K562 (cell line): ENCODE measurements around the gene CBX3. TPM values are rescaled to one million over a fixed set of nuclear protein-coding genes. Genes with fewer than 3 reads are reported as not detected.

Experiments used
- CHD2 ChIP-seq: IDR thresholded peaks from 2 replicates; pipeline ENCODE4 v1.6.1; 2011; ENCODE audit warnings: low read depth, low read length
- HEY1 ChIP-seq: fragments of 250-450 bp; sonication (Bioruptor Pico); IDR thresholded peaks from 2 replicates; pipeline ENCODE4 v1.5.0; 2020; ENCODE audit warnings: mild to moderate bottlenecking, moderate library complexity, borderline replicate concordance
- IRF2 ChIP-seq: sonication (generic); formaldehyde crosslinking; IDR thresholded peaks from 2 replicates; pipeline ENCODE4 v1.8.1; 2022; ENCODE audit warnings: mild to moderate bottlenecking, missing genetic modification reagents
- KDM1A ChIP-seq, 2 experiments: fragments of 450-650 bp; IDR thresholded peaks; 2 replicates each; pipeline ENCODE4 v1.6.1; 2016; ENCODE audit warnings: mild to moderate bottlenecking in 2 of 2
- LCOR ChIP-seq: sonication (generic); formaldehyde crosslinking; IDR thresholded peaks from 2 replicates; pipeline ENCODE4 v1.8.0; 2022; ENCODE audit warnings: mild to moderate bottlenecking, missing genetic modification reagents
- MBD2 ChIP-seq: sonication (generic); IDR thresholded peaks from 2 replicates; pipeline ENCODE4 v1.6.1; 2016; ENCODE audit warnings: low read depth, borderline replicate concordance
- MXI1 ChIP-seq: IDR thresholded peaks from 2 replicates; pipeline ENCODE4 v1.6.1; 2011; ENCODE audit warnings: low read depth, mild to moderate bottlenecking, improper control_type of control experiment, low read length
- MYC ChIP-seq, 2 experiments: fragments of 250-450 bp in 1 of 2; sonication (Bioruptor Pico) in 1 of 2; IDR thresholded peaks; 2 replicates each; pipeline versions ENCODE4 v1.5.1 to v1.6.1; 2012 to 2021; ENCODE audit warnings: low read depth in 2 of 2, borderline replicate concordance in 1 of 2, improper control_type of control experiment in 1 of 2, low read length in 1 of 2, mild to moderate bottlenecking in 1 of 2, moderate library complexity in 1 of 2
- RFX7 ChIP-seq: fragments of 250-450 bp; sonication (Bioruptor Pico); IDR thresholded peaks from 2 replicates; pipeline ENCODE4 v1.5.1; 2021; ENCODE audit warnings: mild to moderate bottlenecking
- TAF9B ChIP-seq: fragments of 450-650 bp; IDR thresholded peaks from 2 replicates; pipeline ENCODE4 v1.6.1; 2018; ENCODE audit warnings: mild to moderate bottlenecking; ENCODE audit not compliant: partially characterized antibody
- ZFX ChIP-seq: sonication (generic); formaldehyde crosslinking; IDR thresholded peaks from 2 replicates; pipeline ENCODE4 v1.8.0; 2022; ENCODE audit warnings: mild to moderate bottlenecking, missing genetic modification reagents, moderate library complexity
- ZSCAN32 ChIP-seq: fragments of 450-650 bp; formaldehyde crosslinking; IDR thresholded peaks from 2 replicates; pipeline ENCODE4 v1.4.0; 2020; ENCODE audit warnings: mild to moderate bottlenecking, moderate library complexity
- polyA plus RNA-seq, 8 experiments: library from polyadenylated mRNA; depleted of rRNA in 4 of 8; stranded (reverse) in 5 of 8; unstranded in 3 of 8; fragments of >200 nt; fragmentation: Nextera tagmentation in 2 of 8; fragmentation: Illumina TruSeq in 1 of 8; extraction: Ambion mirVana in 2 of 8; extraction: Trizol in 1 of 8; gene quantifications; 2 replicates each; pipeline versions ENCODE4 v1.2.1 to v1.2.3, GENCODE V29; 2011 to 2014; ENCODE audit warnings: inconsistent platforms in 1 of 8, missing spikeins in 1 of 8
- total RNA-seq, 7 experiments: library from RNA; depleted of rRNA in 6 of 7; stranded (reverse); fragments of >200 nt in 6 of 7; fragmentation: Illumina TruSeq in 2 of 7; extraction: Trizol in 2 of 7; gene quantifications; 2 replicates each; pipeline versions ENCODE4 v1.2.1 to v1.2.3, GENCODE V29; 2011 to 2021; ENCODE audit warnings: low replicate concordance in 1 of 7
- TF ChIP-seq, protein P1 (sequence below), 2 experiments: IDR thresholded peaks; 2 replicates each; pipeline ENCODE4 v1.6.1; 2012; ENCODE audit warnings: improper control_type of control experiment in 2 of 2, low read depth in 2 of 2, low read length in 2 of 2, borderline replicate concordance in 1 of 2
- TF ChIP-seq, protein P2 (sequence below): fragments of 450-650 bp; IDR thresholded peaks from 2 replicates; pipeline ENCODE4 v1.6.1; 2016; ENCODE audit warnings: low read depth, mild to moderate bottlenecking, moderate library complexity
- TF ChIP-seq, protein P3 (sequence below): sonication (generic); formaldehyde crosslinking; IDR thresholded peaks from 2 replicates; pipeline ENCODE4 v1.8.0; 2023; ENCODE audit warnings: mild to moderate bottlenecking, missing genetic modification reagents
- TF ChIP-seq, protein P4 (sequence below): IDR thresholded peaks from 2 replicates; pipeline ENCODE4 v1.6.1; 2012; ENCODE audit warnings: low read depth, low read length, improper control_type of control experiment, borderline replicate concordance

Gene CBX3
- total and polyA plus RNA-seq, 9 of the 15 experiments (the other 6 are each of a cell fraction or from before 2014, with no cell fraction given) = 198 to 413 (median 328) TPM

DNA sequence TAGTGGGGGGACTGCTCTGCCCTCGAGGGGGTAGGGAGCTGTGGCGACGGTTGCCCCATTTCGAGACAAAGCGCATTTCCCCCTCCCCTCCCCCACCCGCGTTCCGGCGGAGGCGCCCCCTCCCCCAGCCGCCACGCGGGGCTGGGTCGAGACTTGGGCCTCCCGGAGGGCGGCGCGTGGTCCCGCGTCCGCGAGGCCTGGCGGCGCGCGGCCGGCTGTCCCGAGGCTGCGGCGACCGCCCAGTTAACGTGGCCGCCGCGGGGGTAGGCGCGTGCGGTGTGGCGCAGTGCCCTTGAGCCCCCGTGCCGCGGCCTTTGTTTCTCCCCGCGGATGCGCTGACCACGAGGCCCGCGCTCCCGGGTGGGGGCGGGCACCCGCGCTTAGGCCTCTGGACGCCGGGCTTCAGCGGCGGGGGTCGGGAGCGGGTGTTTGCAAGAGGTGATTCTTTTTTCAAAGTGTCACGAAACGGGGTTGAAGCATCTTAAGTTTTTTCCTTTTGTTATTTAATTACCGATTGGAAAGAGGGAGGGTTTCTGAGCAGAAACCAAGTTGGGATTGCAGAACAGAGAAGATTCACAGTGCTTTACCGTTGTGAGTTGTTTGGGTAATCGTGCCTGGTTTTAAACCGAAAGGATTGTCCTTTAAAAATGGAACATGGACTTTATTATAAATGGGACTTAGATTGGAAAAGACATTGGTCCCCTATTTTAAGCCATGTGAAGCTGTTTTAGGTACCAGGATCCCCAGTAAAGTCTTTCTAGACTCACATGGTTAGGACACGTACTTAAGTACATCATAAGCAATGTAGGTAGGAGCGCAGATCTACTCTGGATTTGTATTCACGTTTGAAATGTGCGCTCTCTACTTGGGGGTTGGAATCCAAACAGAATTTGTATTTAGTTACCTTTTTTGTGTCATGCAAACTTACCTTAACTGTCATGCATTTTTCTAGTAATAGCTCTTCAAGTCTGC, 760 bp downstream of the CBX3 start (continued):
- no peak for TF ChIP-seq TAF9B
- TF ChIP-seq KDM1A (IDR thresholded peaks at IDR 0.05) = 0 out of 4 replicates have a peak, but pooled peaks of 1 of the 2 experiments have one; percentile 52
- peak; percentile 67 for TF ChIP-seq ZFX (CRISPR knock-in tag)
- TF ChIP-seq CHD2 = no peak; the same call in 1 of the 2 replicates
- TF ChIP-seq, protein P1, sequence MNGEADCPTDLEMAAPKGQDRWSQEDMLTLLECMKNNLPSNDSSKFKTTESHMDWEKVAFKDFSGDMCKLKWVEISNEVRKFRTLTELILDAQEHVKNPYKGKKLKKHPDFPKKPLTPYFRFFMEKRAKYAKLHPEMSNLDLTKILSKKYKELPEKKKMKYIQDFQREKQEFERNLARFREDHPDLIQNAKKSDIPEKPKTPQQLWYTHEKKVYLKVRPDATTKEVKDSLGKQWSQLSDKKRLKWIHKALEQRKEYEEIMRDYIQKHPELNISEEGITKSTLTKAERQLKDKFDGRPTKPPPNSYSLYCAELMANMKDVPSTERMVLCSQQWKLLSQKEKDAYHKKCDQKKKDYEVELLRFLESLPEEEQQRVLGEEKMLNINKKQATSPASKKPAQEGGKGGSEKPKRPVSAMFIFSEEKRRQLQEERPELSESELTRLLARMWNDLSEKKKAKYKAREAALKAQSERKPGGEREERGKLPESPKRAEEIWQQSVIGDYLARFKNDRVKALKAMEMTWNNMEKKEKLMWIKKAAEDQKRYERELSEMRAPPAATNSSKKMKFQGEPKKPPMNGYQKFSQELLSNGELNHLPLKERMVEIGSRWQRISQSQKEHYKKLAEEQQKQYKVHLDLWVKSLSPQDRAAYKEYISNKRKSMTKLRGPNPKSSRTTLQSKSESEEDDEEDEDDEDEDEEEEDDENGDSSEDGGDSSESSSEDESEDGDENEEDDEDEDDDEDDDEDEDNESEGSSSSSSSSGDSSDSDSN (IDR thresholded peaks at IDR 0.05; ENCODE audit: borderline replicate concordance in 1 of 2, low read depth in 2 of 2, low read length in 2 of 2) = no peak
- peak; percentile 91 for TF ChIP-seq MYC (IDR thresholded peaks at IDR 0.05; ENCODE audit: low read depth, low read length)
- TF ChIP-seq MYC (CRISPR knock-in tag; IDR thresholded peaks at IDR 0.05; ENCODE audit: borderline replicate concordance, low read depth) = no peak
- TF ChIP-seq ZSCAN32 (CRISPR knock-in tag) = no peak
- no peak for TF ChIP-seq MXI1
- TF ChIP-seq RFX7 (CRISPR knock-in tag) = no peak
- no peak for TF ChIP-seq HEY1 (CRISPR knock-in tag)
- TF ChIP-seq, protein P2, sequence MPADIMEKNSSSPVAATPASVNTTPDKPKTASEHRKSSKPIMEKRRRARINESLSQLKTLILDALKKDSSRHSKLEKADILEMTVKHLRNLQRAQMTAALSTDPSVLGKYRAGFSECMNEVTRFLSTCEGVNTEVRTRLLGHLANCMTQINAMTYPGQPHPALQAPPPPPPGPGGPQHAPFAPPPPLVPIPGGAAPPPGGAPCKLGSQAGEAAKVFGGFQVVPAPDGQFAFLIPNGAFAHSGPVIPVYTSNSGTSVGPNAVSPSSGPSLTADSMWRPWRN = no peak
- TF ChIP-seq, protein P3, sequence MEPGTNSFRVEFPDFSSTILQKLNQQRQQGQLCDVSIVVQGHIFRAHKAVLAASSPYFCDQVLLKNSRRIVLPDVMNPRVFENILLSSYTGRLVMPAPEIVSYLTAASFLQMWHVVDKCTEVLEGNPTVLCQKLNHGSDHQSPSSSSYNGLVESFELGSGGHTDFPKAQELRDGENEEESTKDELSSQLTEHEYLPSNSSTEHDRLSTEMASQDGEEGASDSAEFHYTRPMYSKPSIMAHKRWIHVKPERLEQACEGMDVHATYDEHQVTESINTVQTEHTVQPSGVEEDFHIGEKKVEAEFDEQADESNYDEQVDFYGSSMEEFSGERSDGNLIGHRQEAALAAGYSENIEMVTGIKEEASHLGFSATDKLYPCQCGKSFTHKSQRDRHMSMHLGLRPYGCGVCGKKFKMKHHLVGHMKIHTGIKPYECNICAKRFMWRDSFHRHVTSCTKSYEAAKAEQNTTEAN (CRISPR knock-in tag) = no peak
- TF ChIP-seq IRF2 = no peak
- no peak for TF ChIP-seq MBD2
- TF ChIP-seq, protein P4, sequence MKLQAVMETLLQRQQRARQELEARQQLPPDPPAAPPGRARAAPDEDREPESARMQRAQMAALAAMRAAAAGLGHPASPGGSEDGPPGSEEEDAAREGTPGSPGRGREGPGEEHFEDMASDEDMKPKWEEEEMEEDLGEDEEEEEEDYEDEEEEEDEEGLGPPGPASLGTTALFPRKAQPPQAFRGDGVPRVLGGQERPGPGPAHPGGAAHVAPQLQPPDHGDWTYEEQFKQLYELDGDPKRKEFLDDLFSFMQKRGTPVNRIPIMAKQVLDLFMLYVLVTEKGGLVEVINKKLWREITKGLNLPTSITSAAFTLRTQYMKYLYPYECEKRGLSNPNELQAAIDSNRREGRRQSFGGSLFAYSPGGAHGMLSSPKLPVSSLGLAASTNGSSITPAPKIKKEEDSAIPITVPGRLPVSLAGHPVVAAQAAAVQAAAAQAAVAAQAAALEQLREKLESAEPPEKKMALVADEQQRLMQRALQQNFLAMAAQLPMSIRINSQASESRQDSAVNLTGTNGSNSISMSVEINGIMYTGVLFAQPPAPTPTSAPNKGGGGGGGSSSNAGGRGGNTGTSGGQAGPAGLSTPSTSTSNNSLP = no peak
- no peak; the same call in 1 of the 2 replicates for TF ChIP-seq LCOR
